Brain microvascular endothelial cell (primary cell): ENCODE data around the gene ERBIN.
"Not testable (repeated sequence)": the region's sequence is repeated elsewhere in the genome, so short reads cannot be mapped to it uniquely, and the experiment has no call there.

Experiments used
- DNase-seq: peaks from one replicate; pipeline ENCODE4 v3.0.0-alpha.2; 2020
- H3K27ac ChIP-seq: fragments of 250-450 bp; sonication (Bioruptor Pico); 2 replicates; pipeline ENCODE4 v1.5.1; 2020; ENCODE audit warnings: mild to moderate bottlenecking, moderate library complexity
- H3K27me3 ChIP-seq: fragments of 250-450 bp; sonication (Bioruptor Pico); replicated peaks from 2 replicates; pipeline ENCODE4 v1.5.1; 2020; ENCODE audit warnings: mild to moderate bottlenecking
- H3K36me3 ChIP-seq: fragments of 250-450 bp; sonication (Bioruptor Pico); replicated peaks from 2 replicates; pipeline ENCODE4 v1.5.1; 2020; ENCODE audit warnings: mild to moderate bottlenecking
- H3K4me3 ChIP-seq: 2 replicates; pipeline ENCODE4 v1.5.1; 2011; ENCODE audit warnings: low read depth, mild to moderate bottlenecking, control low read depth, low read length, moderate library complexity
- CTCF ChIP-seq: IDR thresholded peaks from 2 replicates; pipeline ENCODE4 v1.5.1; 2011; ENCODE audit warnings: low read depth, mild to moderate bottlenecking, moderate library complexity, low read length, control low read depth, inconsistent platforms; ENCODE audit errors: missing control alignments
- in situ Hi-C: cut with HindIII; loops from 2 replicates; pipeline ENCODE4 v1.10.0; 2017; ENCODE audit warnings: low sequenced_read_pairs, low pct_ligation_motif_present

The ERBIN gene

GRCh38 chr5:66015196-66015960 lies 89.0 kb downstream of the ERBIN start:
- H3K4me3 ChIP-seq = no peak overlapping the region
- no peak for DNase-seq
- TF ChIP-seq CTCF = no peak
- in situ Hi-C loops = no loop called here
- H3K27me3 ChIP-seq = no peaks in the 10 kb centered on the region
- H3K27ac ChIP-seq = no peak overlapping the region
- peaks cover 2% of the 10 kb centered on the region for H3K36me3 ChIP-seq

DNA sequence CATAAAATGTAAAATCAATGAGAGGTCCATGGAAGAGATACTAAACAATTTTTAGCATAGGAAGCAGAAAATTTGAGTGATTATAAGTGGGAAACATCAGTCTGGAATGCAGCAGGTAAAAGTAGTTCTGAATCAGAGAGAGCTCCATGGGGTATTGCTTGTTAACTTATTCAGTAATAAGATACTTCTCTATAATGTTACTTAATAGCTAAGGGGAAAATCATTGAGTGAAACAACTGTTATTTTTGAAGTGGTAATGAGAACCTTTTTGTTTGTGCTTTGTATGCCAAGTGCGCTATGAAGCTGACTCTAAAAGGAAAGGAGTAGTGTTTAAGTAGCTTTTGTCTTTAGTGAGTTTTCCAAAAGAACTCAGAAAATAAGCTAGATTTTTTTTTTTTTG lies 95.2 kb downstream of the ERBIN start:
- TF ChIP-seq CTCF = no peak
- Histone ChIP-seq H3K36me3 (peaks cover 7% of the 10 kb centered on the region), H3K27me3 (no peaks in the 10 kb centered on the region), H3K27ac (no peak overlapping the region), H3K4me3 (no peak overlapping the region)
- in situ Hi-C loops = no loop called here
- no peak for DNase-seq

DNA sequence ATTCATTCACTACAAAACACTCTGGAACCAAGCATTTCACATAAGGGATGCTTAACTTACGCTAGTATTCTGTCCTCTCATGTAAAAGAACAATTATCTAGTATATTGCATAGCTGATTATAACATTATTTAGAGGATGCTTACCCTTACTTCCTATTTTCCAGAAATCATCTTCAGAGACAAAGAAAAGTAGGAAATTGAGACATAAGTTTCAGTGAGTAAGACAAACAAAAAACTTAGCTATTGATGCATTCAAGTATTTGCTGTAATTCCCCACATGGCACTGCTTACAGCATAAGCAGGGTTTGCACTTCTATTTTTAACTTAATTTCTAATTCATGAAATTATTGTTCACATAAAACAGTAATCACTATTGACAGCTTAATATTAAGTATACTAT lies 112.9 kb downstream of the ERBIN start:
- DNase-seq = no peak
- in situ Hi-C loops = no loop called here
- H3K27ac ChIP-seq = no peak overlapping the region
- no peak overlapping the region for H3K4me3 ChIP-seq
- peaks cover 24% of the 10 kb centered on the region for H3K36me3 ChIP-seq
- TF ChIP-seq CTCF = no peak
- no peaks in the 10 kb centered on the region for H3K27me3 ChIP-seq

- no peak overlapping the region for H3K27ac ChIP-seq
- TF ChIP-seq CTCF = no peak
- in situ Hi-C loops = no loop called here
- no peak for DNase-seq
- H3K36me3 ChIP-seq = peaks cover 28% of the 10 kb centered on the region
- no peak overlapping the region for H3K4me3 ChIP-seq
- H3K27me3 ChIP-seq = no peaks in the 10 kb centered on the region
These were observed 113.3 kb downstream of the ERBIN start for GRCh38 chr5:66039701-66040100.

DNA sequence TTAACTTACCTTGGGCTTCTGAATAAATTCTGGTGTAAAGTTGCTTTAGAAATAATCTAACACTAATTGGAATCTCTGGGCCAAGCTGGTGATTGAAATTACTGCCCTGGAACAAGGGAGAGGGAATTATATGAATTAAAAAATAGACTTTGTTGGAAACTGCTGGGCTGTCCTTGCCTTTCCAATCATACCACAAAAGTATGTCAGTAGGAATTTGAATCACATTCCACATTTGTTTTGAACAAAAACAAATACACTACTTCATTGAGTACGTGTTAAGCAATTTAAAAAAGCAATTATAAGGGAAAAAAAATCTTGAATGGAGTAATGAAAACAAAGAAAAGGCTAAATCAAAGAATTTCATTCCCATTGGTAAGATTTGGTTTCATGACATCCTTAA lies 115.3 kb downstream of the ERBIN start:
- no peaks in the 10 kb centered on the region for H3K27me3 ChIP-seq
- TF ChIP-seq CTCF = no peak
- H3K27ac ChIP-seq = no peak overlapping the region
- no peak overlapping the region for H3K4me3 ChIP-seq
- H3K36me3 ChIP-seq = peaks cover 23% of the 10 kb centered on the region
- in situ Hi-C loops = no loop called here
- DNase-seq = no peak

GRCh38 chr5:66057239-66057638 lies 130.9 kb downstream of the ERBIN start:
- no peak for TF ChIP-seq CTCF

GRCh38 chr5:66061320-66061719 lies 134.9 kb downstream of the ERBIN start:
- DNase-seq, H3K27ac ChIP-seq, H3K36me3 ChIP-seq, H3K27me3 ChIP-seq, in situ Hi-C loops, H3K4me3 ChIP-seq: not testable (repeated sequence)

More at GRCh38 chr5:66057239-66057638, 130.9 kb downstream of the ERBIN start:
- Histone ChIP-seq H3K4me3 (no peak overlapping the region), H3K27ac (no peak overlapping the region), H3K36me3 (peaks cover 15% of the 10 kb centered on the region), H3K27me3 (no peaks in the 10 kb centered on the region)
- DNase-seq = no peak
- in situ Hi-C loops = no loop called here

DNA sequence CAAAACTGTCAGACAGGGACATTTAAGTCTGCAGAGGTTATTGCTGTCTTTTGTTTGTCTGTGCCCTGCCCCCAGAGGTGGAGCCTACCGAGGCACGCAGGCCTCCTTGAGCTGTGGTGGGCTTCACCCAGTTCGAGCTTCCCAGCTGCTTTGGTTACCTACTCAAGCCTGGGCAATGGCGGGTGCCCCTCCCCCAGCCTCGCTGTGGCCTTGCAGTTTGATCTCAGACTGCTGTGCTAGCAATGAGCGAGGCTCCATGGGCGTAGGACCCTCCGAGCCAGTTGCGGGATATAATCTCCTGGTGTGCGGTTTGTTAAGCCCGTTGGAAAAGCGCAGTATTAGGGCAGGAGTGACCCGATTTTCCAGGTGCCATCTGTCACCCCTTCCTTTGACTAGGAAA lies 136.7 kb downstream of the ERBIN start:
- H3K36me3 ChIP-seq, H3K27ac ChIP-seq, H3K4me3 ChIP-seq, DNase-seq, in situ Hi-C loops, H3K27me3 ChIP-seq: not testable (repeated sequence)
